A673 (cell line): Measurements from ENCODE around the gene POM121L12. TPM values are rescaled to one million over a fixed set of nuclear protein-coding genes. Genes with fewer than 3 reads are reported as not detected.

Source experiments
- BruUV-seq: library from RNA; stranded (reverse); fragments of 400-500 nt; replicated peaks from 2 replicates; lab custom pipeline; 2021; lab: Mats Ljungman, UMichigan
- CTCF ChIA-PET: fragments of 300-600 bp; sonication (Branson Sonifier 250); formaldehyde crosslinking; loops from one replicate; lab custom pipeline; 2022; ENCODE audit warnings: antibody characterized with exemption; lab: Charles Lee
- POLR2A ChIA-PET: fragments of 300-600 bp; sonication (Branson Sonifier 250); formaldehyde crosslinking; loops from one replicate; lab custom pipeline; 2022; ENCODE audit warnings: antibody characterized with exemption; ENCODE audit not compliant: low non-redundant PET; lab: Charles Lee
- DNase-seq: peaks from one replicate; pipeline ENCODE4 v3.0.0-alpha.2; 2015; ENCODE audit warnings: low spot score
- H3K27ac ChIP-seq: fragments of 200-600 bp; sonication (generic); 2 replicates; pipeline ENCODE4 v1.5.1; 2016; ENCODE audit warnings: mixed run types, low read depth, mild to moderate bottlenecking, mixed read lengths, antibody characterized with exemption, low read length; ENCODE audit not compliant: poor library complexity, severe bottlenecking
- H3K27me3 ChIP-seq: fragments of 200-600 bp; sonication (generic); replicated peaks from 2 replicates; pipeline ENCODE4 v1.6.1; 2017; ENCODE audit warnings: mixed run types, low read depth, mild to moderate bottlenecking, mixed read lengths, antibody characterized with exemption, low read length; ENCODE audit not compliant: insufficient read depth, poor library complexity
- H3K36me3 ChIP-seq: fragments of 200-600 bp; sonication (generic); 2 replicates; pipeline ENCODE4 v1.6.1; 2016; ENCODE audit warnings: mixed run types, mild to moderate bottlenecking, mixed read lengths, antibody characterized with exemption, low read length; ENCODE audit not compliant: insufficient read depth, poor library complexity, severe bottlenecking
- H3K4me1 ChIP-seq: fragments of 200-600 bp; sonication (generic); 2 replicates; pipeline ENCODE4 v1.6.1; 2017; ENCODE audit warnings: mixed run types, mild to moderate bottlenecking, mixed read lengths, antibody characterized with exemption, low read length; ENCODE audit not compliant: insufficient read depth, poor library complexity, severe bottlenecking
- H3K4me3 ChIP-seq: fragments of 200-600 bp; sonication (generic); 2 replicates; pipeline ENCODE4 v1.5.1; 2016; ENCODE audit warnings: low read depth, mixed run types, mild to moderate bottlenecking, mixed read lengths, low read length; ENCODE audit not compliant: poor library complexity, severe bottlenecking
- H3K9me3 ChIP-seq: fragments of 200-600 bp; sonication (generic); 2 replicates; pipeline ENCODE4 v1.6.1; 2016; ENCODE audit warnings: mixed run types, low read depth, mild to moderate bottlenecking, mixed read lengths, antibody characterized with exemption, low read length; ENCODE audit not compliant: poor library complexity, severe bottlenecking
- EZH2 ChIP-seq: fragments of 200-600 bp; sonication (generic); IDR thresholded peaks from 2 replicates; pipeline ENCODE4 v1.6.1; 2017; ENCODE audit warnings: borderline replicate concordance, low read depth, mild to moderate bottlenecking, mixed read lengths, antibody characterized with exemption, low read length; ENCODE audit not compliant: poor library complexity, severe bottlenecking
- intact Hi-C: fragments of 100-400 bp; cut with micrococcal nuclease; formaldehyde crosslinking; loops from one replicate; pipeline ENCODE4 v1.10.0; 2022; ENCODE audit not compliant: unreplicated experiment
- total RNA-seq: library from RNA; stranded (reverse); gene quantifications from 2 replicates; pipeline ENCODE4 v1.2.3, GENCODE V29; 2021
- TF ChIP-seq, protein P1 (sequence below): fragments of 300-800, 200-600 bp; sonication (generic); conservative IDR thresholded peaks from 2 replicates; pipeline ENCODE4 v1.5.1; 2017; ENCODE audit warnings: low read depth, mild to moderate bottlenecking, antibody characterized with exemption, low read length, moderate library complexity, mixed read lengths

POM121L12 gene
- total RNA-seq, 1 experiment from 2014 or later = not detected

GRCh38 chr7:53003653-53004445 is 31.6 kb upstream of the POM121L12 start:
- ChIA-PET POLR2A (no interaction called here), CTCF (no interaction called here)
- Histone ChIP-seq H3K4me1 (no peaks in the 10 kb centered on the region), H3K27ac (no peak overlapping the region), H3K9me3 (peaks cover 46% of the 10 kb centered on the region), H3K36me3 (no peaks in the 10 kb centered on the region), H3K4me3 (no peak overlapping the region), H3K27me3 (no peaks in the 10 kb centered on the region)
- TF ChIP-seq EZH2 = no peak
- TF ChIP-seq, protein P1, sequence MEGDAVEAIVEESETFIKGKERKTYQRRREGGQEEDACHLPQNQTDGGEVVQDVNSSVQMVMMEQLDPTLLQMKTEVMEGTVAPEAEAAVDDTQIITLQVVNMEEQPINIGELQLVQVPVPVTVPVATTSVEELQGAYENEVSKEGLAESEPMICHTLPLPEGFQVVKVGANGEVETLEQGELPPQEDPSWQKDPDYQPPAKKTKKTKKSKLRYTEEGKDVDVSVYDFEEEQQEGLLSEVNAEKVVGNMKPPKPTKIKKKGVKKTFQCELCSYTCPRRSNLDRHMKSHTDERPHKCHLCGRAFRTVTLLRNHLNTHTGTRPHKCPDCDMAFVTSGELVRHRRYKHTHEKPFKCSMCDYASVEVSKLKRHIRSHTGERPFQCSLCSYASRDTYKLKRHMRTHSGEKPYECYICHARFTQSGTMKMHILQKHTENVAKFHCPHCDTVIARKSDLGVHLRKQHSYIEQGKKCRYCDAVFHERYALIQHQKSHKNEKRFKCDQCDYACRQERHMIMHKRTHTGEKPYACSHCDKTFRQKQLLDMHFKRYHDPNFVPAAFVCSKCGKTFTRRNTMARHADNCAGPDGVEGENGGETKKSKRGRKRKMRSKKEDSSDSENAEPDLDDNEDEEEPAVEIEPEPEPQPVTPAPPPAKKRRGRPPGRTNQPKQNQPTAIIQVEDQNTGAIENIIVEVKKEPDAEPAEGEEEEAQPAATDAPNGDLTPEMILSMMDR = no peak
- BruUV-seq = no TSS peak
- intact Hi-C loops = no loop called here
- no peak for DNase-seq

- CTCF ChIA-PET = no interaction called here
- Histone ChIP-seq H3K4me1 (no peaks in the 10 kb centered on the region), H3K9me3 (peaks cover 36% of the 10 kb centered on the region), H3K36me3 (no peaks in the 10 kb centered on the region), H3K4me3 (no peak overlapping the region), H3K27ac (no peak overlapping the region), H3K27me3 (no peaks in the 10 kb centered on the region)
- intact Hi-C loops = no loop called here
- DNase-seq = no peak
- TF ChIP-seq EZH2 = no peak
- TF ChIP-seq, protein P1 = no peak
- BruUV-seq = no TSS peak
- POLR2A ChIA-PET = no interaction called here
Measured at GRCh38 chr7:53013925-53014324, 21.5 kb upstream of the POM121L12 start.

DNA sequence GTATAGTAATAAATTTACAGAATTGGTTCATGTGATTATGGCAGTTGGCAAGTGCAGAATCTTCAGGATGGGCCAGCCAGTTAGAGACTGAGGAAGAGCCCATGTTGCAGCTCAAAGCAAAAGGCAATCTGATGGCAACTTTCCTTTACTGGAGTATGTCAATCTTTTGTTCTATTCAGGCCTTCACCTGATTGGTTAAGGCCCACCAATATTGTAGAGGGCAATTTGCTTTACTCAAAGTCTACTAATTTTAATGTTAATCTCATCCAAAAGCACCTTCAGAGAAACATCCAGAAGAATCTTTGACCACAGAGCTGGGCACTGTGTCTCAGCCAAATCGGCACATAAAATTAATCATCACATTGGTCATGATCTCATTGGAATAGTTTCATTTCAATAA is 20.0 kb upstream of the POM121L12 start:
- no peak overlapping the region for H3K4me3 ChIP-seq
- no peaks in the 10 kb centered on the region for H3K36me3 ChIP-seq
- CTCF ChIA-PET = no interaction called here
- POLR2A ChIA-PET = no interaction called here
- no peaks in the 10 kb centered on the region for H3K27me3 ChIP-seq
- no peak for DNase-seq
- peaks cover 44% of the 10 kb centered on the region for H3K9me3 ChIP-seq
- BruUV-seq = no TSS peak
- H3K27ac ChIP-seq = no peak overlapping the region
- TF ChIP-seq, protein P1 = no peak
- no peak for TF ChIP-seq EZH2
- no peaks in the 10 kb centered on the region for H3K4me1 ChIP-seq
- intact Hi-C loops = no loop called here
